Fibroblast of pulmonary artery (primary cell): ENCODE data around the gene ADAM30.
A peak's percentile ranks its signal among the peaks of the same experiment; 100 is the strongest.

Source experiments
- DNase-seq: peaks from one replicate; pipeline ENCODE4 v3.0.0-alpha.2; 2010; ENCODE audit warnings: low read depth
- H3K4me3 ChIP-seq: replicated peaks from 2 replicates; pipeline ENCODE4 v1.5.1; 2011; ENCODE audit warnings: low read depth, mild to moderate bottlenecking, control low read depth, low read length, moderate library complexity
- TF ChIP-seq, protein P1 (sequence below): IDR thresholded peaks from 2 replicates; pipeline ENCODE4 v1.5.1; 2011; ENCODE audit warnings: mild to moderate bottlenecking, control low read depth, low read length, inconsistent platforms; ENCODE audit errors: missing control alignments

The ADAM30 gene

DNA sequence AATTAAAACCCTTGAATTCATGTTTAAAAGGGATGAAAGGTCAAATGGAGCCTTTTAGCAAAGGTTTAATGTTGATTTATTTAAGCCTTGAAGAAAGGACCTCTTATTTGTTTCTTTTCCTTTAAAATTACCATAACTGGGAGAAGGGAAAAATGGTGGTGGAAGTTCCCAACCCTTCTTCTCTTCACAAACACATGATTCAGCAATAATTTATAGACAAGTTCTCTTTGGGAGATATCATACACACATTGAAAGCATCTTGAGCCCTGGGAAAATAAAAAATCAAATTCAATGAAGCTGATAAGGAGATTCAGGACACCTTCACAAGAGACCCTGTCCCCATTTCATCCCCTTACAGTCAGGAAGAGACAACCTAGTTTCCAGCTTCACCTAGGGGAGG, 8.9 kb downstream of the ADAM30 start:
- no peak overlapping the region for H3K4me3 ChIP-seq
- DNase-seq: no peak
- TF ChIP-seq, protein P1, sequence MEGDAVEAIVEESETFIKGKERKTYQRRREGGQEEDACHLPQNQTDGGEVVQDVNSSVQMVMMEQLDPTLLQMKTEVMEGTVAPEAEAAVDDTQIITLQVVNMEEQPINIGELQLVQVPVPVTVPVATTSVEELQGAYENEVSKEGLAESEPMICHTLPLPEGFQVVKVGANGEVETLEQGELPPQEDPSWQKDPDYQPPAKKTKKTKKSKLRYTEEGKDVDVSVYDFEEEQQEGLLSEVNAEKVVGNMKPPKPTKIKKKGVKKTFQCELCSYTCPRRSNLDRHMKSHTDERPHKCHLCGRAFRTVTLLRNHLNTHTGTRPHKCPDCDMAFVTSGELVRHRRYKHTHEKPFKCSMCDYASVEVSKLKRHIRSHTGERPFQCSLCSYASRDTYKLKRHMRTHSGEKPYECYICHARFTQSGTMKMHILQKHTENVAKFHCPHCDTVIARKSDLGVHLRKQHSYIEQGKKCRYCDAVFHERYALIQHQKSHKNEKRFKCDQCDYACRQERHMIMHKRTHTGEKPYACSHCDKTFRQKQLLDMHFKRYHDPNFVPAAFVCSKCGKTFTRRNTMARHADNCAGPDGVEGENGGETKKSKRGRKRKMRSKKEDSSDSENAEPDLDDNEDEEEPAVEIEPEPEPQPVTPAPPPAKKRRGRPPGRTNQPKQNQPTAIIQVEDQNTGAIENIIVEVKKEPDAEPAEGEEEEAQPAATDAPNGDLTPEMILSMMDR: no peak

DNA sequence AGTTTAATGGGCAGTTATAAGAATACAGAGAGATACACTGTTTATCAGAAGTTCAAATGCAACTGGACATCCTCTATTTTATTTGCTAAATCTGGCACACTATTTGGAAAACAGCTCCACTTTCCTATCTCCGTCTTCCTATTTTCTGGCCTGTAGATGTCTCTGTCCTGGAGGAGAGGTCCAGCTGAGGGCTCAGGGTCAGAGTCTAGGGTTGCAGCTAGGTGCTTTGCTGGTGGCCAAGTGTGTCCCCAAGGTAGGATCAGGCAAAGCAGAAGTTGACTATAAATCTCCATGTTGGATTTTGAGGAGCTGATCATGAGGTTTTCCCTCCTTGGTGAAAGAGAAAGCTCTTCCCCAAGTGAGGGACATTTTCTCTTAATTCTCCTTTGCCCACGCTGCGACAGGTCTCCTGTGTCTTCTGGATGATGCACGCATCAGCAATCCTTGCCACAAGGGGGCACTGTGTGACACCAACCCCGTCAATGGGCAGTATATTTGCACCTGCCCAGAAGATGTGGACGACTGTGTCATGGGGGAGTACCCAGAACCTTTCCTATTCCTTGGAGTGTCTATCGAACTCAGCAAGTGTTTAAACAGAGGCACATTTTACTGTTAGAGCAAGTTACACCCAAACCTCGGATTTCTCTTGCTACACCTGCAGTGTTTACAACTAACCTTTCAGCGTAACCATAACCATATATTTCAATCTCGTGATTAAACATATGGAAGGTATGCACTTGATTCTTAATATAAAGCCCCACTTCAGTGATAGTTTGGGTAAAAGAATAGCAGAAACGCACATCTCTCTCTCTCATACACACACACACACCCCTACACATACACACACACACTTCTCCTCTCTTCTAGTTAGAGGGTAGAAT, 10.2 kb downstream of the ADAM30 start:
- peak; percentile 64 for DNase-seq
- H3K4me3 ChIP-seq: no peak overlapping the region
- TF ChIP-seq, protein P1: peak; percentile 87

DNA sequence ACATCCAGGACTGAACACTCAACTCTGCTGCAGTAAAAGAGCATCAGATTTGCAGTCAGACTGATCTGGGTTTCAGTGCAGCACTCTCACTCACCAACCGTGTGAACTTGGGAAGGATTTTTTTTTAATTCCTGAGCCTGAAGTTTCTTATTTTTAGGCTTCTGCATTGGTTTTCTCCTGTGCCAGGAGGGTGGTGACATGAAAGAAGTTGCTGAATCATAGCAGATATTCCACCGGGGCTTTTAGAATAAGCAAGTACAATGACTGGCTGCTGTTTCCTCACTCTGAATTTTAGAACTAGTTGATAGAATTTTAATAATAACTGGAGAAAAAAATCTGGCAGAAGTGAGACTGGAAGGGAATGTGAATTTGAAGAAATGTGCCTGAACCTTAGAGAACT, 11.6 kb downstream of the ADAM30 start:
- peak; percentile 41 for DNase-seq
- H3K4me3 ChIP-seq: no peak overlapping the region
- TF ChIP-seq, protein P1: no peak

DNA sequence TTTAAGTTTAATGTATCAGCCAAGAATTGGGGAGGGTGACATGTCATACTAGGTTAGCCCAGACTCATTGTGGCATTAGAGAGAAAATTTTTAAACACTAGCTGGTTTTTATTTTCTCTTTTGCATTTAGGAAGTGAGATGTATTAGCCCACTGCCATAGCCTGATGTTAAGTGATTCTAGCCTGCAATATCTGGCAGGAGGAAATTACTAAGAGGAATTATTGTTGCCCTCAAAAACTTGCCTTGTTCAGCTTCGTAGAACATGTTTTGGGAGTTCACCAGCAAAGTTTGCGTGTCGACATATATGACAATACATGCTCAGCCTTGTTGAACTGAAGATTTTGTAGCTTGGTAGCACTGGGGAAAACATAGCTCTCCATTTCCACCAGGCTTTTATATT, 12.5 kb downstream of the ADAM30 start:
- H3K4me3 ChIP-seq: no peak overlapping the region
- TF ChIP-seq, protein P1: no peak
- no peak for DNase-seq

DNA sequence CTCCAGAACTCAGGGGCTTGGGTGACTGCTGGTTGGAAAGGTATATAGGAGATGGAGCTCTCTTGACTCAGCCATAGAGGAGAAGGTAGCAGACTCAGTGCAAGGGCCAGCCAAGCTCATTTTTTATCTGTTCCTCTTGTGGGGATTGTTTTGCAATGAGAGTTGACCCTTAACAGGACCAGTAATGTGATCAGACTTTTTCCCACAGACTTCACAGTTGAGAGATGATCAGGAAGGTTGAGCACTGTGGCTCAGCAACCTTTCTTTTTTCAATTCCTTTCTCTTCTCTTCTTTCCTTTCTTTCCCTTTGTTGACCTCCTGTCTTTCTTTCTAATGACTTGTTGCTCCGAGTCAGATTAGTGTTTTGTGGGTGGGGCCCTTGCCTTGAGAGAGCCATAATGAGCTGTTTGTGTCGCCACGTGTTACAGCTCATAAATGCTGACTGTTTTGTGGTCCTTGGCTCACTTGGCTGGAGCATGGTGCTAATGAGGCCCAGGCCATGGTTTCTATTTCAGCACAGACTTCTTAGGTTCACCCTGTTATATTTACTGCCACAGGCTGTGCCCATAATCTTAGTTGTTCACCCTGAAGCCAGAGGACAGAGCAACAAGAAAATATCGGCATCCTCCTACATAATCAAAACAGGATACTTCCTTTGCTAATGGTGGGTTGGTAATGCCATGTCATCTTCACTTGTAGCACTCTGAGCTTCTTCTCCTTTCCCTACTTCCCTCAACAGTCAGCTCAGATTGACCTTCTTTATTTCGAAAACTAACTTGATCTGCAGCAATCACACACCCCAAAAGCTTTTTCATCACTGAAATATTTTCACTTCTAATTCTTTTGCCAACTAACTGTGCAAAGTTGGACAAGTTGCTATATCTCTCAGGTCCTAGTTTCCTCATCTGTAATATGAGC, 13.9 kb downstream of the ADAM30 start:
- no peak for DNase-seq
- TF ChIP-seq, protein P1: no peak
- H3K4me3 ChIP-seq: no peak overlapping the region

DNA sequence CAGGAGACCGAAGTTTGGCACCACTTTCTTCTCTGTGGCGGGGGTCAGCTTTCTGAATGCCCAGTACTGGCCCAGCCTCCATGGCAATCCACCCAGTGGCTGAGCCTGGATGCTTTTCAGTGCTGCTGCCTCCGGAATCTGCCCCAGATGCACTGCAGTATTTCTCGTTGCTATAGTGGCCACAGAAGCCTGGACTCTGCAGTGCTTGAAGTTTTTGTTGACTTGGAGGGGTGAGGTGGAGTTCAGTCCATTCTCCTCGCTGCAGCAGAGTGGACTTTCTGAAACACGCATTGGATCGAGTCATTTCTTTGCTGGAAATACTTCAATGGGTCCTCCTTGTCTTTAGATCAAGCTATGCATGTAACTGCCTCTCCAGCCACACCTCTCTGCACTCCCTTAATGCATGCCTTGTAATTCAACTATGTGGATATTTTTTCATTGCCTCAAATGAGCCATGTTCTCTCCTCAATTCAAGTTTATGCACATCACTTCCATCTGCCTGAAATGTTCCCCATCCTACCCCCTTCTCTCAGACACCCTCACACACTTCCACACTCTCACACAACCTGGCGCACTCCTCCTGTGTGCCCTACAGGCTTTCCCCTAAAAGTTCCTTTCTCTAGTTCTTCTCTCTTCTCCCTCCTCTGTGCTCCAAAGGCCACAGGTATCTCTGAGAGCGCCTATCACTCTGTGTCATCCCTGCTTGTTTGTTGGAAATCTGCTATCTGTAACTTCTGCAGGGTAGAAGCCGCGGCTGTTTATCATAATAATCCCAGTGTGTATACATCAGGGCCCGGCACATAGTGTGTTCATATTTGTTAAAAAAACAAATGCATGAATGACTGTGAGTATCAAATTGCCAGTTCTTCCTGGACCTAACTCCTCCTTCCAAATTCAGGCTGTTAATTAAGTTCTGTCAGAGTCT, 16.5 kb downstream of the ADAM30 start:
- no peak overlapping the region for H3K4me3 ChIP-seq
- no peak for DNase-seq
- TF ChIP-seq, protein P1: no peak
